Left lung (tissue), 10 donors: ENCODE measurements around the gene SPTLC3. TPM values are rescaled to one million over a fixed set of nuclear protein-coding genes. Genes with fewer than 3 reads are reported as not detected.

Experiments used
- ATAC-seq: fragments of 200-7000 bp; cut with Tn5 transposase; one replicate; pipeline ENCODE4 v1.9.1; 2020; ENCODE audit warnings: moderate library complexity
- DNase-seq, 4 donors: peaks; one replicate each; pipeline ENCODE4 v3.0.0-alpha.2; 2013 to 2020
- H3K27ac ChIP-seq, 2 donors: fragments of 200-600 bp; sonication (generic) in 1 of 2; one replicate each; pipeline versions ENCODE4 v1.5.0 to v1.8.0; 2020 to 2021
- H3K27me3 ChIP-seq, 2 donors: fragments of 200-600 bp; sonication (generic) in 1 of 2; one replicate each; pipeline versions ENCODE4 v1.5.0 to v1.8.0; 2020 to 2021
- H3K36me3 ChIP-seq, 2 donors: fragments of 200-600 bp; sonication (generic) in 1 of 2; one replicate each; pipeline versions ENCODE4 v1.5.0 to v1.8.0; 2020 to 2021
- H3K4me1 ChIP-seq, 2 donors: fragments of 200-600 bp; one replicate each; pipeline ENCODE4 v1.8.0; 2021
- H3K4me3 ChIP-seq, 2 donors: fragments of 200-600 bp; sonication (generic) in 1 of 2; one replicate each; pipeline versions ENCODE4 v1.5.0 to v1.8.0; 2020 to 2021; ENCODE audit warnings: mild to moderate bottlenecking in 1 of 2
- H3K9me3 ChIP-seq, 2 donors: fragments of 200-600 bp; sonication (generic) in 1 of 2; one replicate each; pipeline versions ENCODE4 v1.5.0 to v1.8.0; 2020 to 2021
- intact Hi-C, 2 donors: fragments of 100-400 bp; cut with DNase I; formaldehyde crosslinking; loops; one replicate each; pipeline versions ENCODE4 v1.11.2 to v1.14.2; 2022
- polyA plus RNA-seq, 6 donors: library from polyadenylated mRNA; unstranded; fragments of 120-200 nt; gene quantifications; one replicate each; pipeline ENCODE4 v1.2.1, GENCODE V29; 2013; ENCODE audit not compliant: insufficient read length in 6 of 6
- total RNA-seq, 2 donors: library from RNA; stranded (reverse); fragmentation: NEBNext Ultra II Directional; extraction: Animal tissue kit (Norgen Biotek cat#: 25700); gene quantifications; one replicate each; pipeline ENCODE4 v1.2.1, GENCODE V29; 2021
- TF ChIP-seq, protein P1 (sequence below), 2 donors: fragments of 200-600 bp; sonication (generic) in 1 of 2; IDR thresholded peaks; one replicate each; pipeline versions ENCODE4 v1.5.0 to v1.8.0; 2021; ENCODE audit warnings: antibody characterized with exemption in 2 of 2
- donor health status: DM: no; HTN: yes; CAD: no.
- donor health status: DM: no; HTN: no; CAD: no.

The SPTLC3 gene
- total and polyA plus RNA-seq, 8 donors = 10.4 to 25.0 (median 13.9) TPM

DNA sequence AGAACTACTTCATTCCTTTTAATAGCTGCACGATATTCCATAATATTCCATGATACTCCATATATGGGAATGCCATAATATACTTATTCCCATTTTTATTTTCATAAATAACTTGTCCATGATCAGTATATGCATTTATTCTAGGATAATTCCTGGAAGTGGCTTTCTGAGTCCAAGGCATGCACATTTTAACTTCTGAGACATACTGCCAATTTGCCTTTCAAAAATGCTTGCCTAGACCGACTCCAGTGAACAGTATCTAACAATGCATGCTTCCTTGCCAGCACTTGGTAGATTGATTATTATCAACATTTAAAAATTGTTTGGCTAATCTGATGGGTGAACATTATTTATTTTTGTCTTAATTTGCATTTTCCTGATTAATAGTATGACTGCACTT is 54.0 kb downstream of the SPTLC3 start:
- ATAC-seq = no peak
- DNase-seq = no peak
- Histone ChIP-seq H3K36me3 (no peaks in the 10 kb centered on the region), H3K27me3 (no peaks in the 10 kb centered on the region), H3K27ac (no peak overlapping the region), H3K9me3 (peaks cover 0 to 5% of the 10 kb centered on the region in 2 donors), H3K4me1 (no peaks in the 10 kb centered on the region), H3K4me3 (no peak overlapping the region)
- intact Hi-C loops = no loop called here
- TF ChIP-seq, protein P1, sequence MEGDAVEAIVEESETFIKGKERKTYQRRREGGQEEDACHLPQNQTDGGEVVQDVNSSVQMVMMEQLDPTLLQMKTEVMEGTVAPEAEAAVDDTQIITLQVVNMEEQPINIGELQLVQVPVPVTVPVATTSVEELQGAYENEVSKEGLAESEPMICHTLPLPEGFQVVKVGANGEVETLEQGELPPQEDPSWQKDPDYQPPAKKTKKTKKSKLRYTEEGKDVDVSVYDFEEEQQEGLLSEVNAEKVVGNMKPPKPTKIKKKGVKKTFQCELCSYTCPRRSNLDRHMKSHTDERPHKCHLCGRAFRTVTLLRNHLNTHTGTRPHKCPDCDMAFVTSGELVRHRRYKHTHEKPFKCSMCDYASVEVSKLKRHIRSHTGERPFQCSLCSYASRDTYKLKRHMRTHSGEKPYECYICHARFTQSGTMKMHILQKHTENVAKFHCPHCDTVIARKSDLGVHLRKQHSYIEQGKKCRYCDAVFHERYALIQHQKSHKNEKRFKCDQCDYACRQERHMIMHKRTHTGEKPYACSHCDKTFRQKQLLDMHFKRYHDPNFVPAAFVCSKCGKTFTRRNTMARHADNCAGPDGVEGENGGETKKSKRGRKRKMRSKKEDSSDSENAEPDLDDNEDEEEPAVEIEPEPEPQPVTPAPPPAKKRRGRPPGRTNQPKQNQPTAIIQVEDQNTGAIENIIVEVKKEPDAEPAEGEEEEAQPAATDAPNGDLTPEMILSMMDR (IDR thresholded peaks at IDR 0.05) = no peak

DNA sequence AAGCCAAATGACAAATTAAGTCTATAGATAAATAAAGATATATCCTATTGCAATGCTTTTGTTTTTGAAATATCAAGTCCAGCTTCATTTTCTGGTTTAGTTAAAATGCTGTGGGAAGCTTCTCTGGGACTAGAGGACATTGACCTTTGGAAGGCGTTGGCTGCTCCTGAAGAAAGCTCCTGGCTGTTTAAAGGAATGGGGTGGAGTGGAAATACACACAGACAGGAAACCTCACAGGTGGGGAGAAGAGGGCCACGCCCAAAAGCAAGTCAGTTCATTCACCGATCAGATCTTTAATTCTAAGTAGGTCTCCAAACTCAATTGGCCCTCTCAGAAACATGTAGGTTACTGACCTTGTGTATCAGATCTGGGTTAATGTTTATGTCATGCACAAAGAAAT is 59.6 kb downstream of the SPTLC3 start:
- TF ChIP-seq, protein P1 (IDR thresholded peaks at IDR 0.05) = no peak
- H3K9me3 ChIP-seq = peaks cover 0 to 5% of the 10 kb centered on the region in 2 donors
- ATAC-seq (peak; percentile 85), DNase-seq (no peak)
- no peaks in the 10 kb centered on the region for H3K36me3 ChIP-seq
- no peaks in the 10 kb centered on the region for H3K27me3 ChIP-seq
- intact Hi-C loops = no loop called here
- no peak overlapping the region for H3K4me3 ChIP-seq
- H3K4me1 ChIP-seq = no peaks in the 10 kb centered on the region
- H3K27ac ChIP-seq = no peak overlapping the region

DNA sequence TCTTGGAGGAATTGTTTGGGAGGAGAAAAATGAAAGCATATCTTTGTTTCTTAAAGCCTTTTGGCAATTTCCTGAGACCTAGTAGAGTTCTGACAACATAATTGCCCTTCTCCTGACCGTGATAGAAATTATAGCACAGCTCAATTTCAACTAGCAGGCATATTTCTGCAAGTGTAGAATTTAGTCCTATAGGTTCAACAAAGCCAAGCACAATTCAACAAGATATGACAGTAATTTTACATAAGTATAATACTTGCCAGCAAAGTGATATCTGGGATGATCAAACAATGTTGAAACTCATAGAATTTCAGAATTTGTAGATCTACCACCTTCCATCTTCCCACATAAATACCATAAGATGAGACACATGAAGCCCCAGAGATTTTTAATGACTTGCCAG is 73.1 kb downstream of the SPTLC3 start:
- no peaks in the 10 kb centered on the region for H3K4me1 ChIP-seq
- H3K27ac ChIP-seq = no peak overlapping the region
- TF ChIP-seq, protein P1 (IDR thresholded peaks at IDR 0.05) = no peak
- DNase-seq (no peak), ATAC-seq (no peak)
- H3K36me3 ChIP-seq = no peaks in the 10 kb centered on the region
- no peak overlapping the region for H3K4me3 ChIP-seq
- intact Hi-C loops = no loop called here
- H3K9me3 ChIP-seq = no peaks in the 10 kb centered on the region
- H3K27me3 ChIP-seq = no peaks in the 10 kb centered on the region

DNA sequence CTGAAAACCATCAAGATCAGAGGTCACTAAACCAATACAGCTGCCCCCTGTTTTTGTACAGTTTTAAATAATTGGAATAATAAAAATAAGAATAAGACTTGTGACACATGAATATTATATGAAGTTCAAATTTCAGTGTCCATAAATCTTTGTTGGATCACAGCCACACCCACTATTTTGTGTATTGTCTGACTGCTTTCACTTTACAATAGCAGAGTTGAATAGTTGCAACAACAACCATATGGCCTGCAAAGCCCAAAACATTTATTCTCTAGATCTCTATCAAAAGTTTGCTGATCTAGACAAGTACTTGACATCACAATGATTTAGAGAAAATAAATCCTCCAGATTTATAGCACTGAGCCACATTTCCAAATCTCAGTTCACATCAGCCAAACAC is 73.6 kb downstream of the SPTLC3 start:
- intact Hi-C loops = no loop called here
- TF ChIP-seq, protein P1 (IDR thresholded peaks at IDR 0.05) = no peak
- no peak overlapping the region for H3K27ac ChIP-seq
- H3K4me1 ChIP-seq = no peaks in the 10 kb centered on the region
- no peak overlapping the region for H3K4me3 ChIP-seq
- no peaks in the 10 kb centered on the region for H3K27me3 ChIP-seq
- H3K36me3 ChIP-seq = no peaks in the 10 kb centered on the region
- ATAC-seq (no peak), DNase-seq (no peak)
- no peaks in the 10 kb centered on the region for H3K9me3 ChIP-seq

DNA sequence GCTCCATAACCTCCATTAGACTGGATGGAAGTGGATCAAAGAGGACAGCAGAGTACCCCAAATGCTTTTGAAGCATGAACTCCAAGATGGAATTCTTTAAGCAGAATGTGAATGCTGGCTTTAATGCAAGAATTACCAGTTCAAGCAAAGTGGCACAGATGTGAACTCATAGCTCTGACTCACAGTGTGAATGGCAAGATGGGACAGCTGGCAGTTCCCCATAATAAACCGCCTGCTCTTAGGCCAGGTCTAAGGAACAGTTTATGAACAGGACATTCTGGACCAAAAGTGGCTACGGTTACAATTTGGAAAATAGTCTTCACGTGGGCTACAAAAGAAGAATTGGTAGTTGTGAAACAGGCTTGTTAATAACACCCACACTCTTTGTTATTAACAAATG is 76.5 kb downstream of the SPTLC3 start:
- TF ChIP-seq, protein P1 (IDR thresholded peaks at IDR 0.05) = no peak
- Histone ChIP-seq H3K36me3 (no peaks in the 10 kb centered on the region), H3K9me3 (no peaks in the 10 kb centered on the region), H3K27me3 (no peaks in the 10 kb centered on the region), H3K4me1 (no peaks in the 10 kb centered on the region), H3K4me3 (no peak overlapping the region), H3K27ac (no peak overlapping the region)
- intact Hi-C loops = no loop called here
- DNase-seq (no peak), ATAC-seq (no peak)
